Neuronal stem cell (in vitro differentiated cells): ENCODE data around the gene C1RL.

Experiments
- DNase-seq: peaks from one replicate; pipeline ENCODE4 v3.0.0-alpha.2; 2013; ENCODE audit warnings: low spot score
- H2AFZ ChIP-seq: one replicate; pipeline ENCODE4 v1.6.1; 2013; ENCODE audit warnings: mild to moderate bottlenecking, low read length, inconsistent platforms
- H2AK5ac ChIP-seq: 2 replicates; pipeline ENCODE4 v1.6.1; 2013; ENCODE audit warnings: low read depth, mild to moderate bottlenecking, inconsistent platforms, low read length, moderate library complexity, mixed read lengths
- H2BK120ac ChIP-seq: 2 replicates; pipeline ENCODE4 v1.6.1; 2013; ENCODE audit warnings: low read depth, mild to moderate bottlenecking, inconsistent platforms, low read length, moderate library complexity, mixed read lengths
- H2BK12ac ChIP-seq: one replicate; pipeline ENCODE4 v1.6.1; 2013; ENCODE audit warnings: low read length, inconsistent platforms
- H2BK15ac ChIP-seq: 2 replicates; pipeline ENCODE4 v1.6.1; 2013; ENCODE audit warnings: mild to moderate bottlenecking, low read length, inconsistent platforms, mixed read lengths
- H2BK5ac ChIP-seq: one replicate; pipeline ENCODE4 v1.6.1; 2013; ENCODE audit warnings: inconsistent platforms, mild to moderate bottlenecking, low read length, moderate library complexity
- H3K14ac ChIP-seq: one replicate; pipeline ENCODE4 v1.6.1; 2013; ENCODE audit warnings: low read length, inconsistent platforms
- H3K18ac ChIP-seq: 2 replicates; pipeline ENCODE4 v1.6.1; 2013; ENCODE audit warnings: low read length, inconsistent platforms
- H3K23ac ChIP-seq: 2 replicates; pipeline ENCODE4 v1.6.1; 2013; ENCODE audit warnings: low read depth, mild to moderate bottlenecking, mixed read lengths, low read length, inconsistent platforms; ENCODE audit not compliant: poor library complexity
- H3K27ac ChIP-seq: replicated peaks from 3 replicates; pipeline ENCODE4 v1.5.1; 2013; ENCODE audit warnings: low read length, inconsistent platforms
- H3K27me3 ChIP-seq, 3 experiments: 2 replicates each; pipeline ENCODE4 v1.6.1; 2013; ENCODE audit warnings: low read length in 3 of 3, mild to moderate bottlenecking in 2 of 3, inconsistent platforms in 1 of 3, low read depth in 1 of 3, mixed read lengths in 1 of 3, moderate library complexity in 1 of 3; ENCODE audit not compliant: control insufficient read depth in 3 of 3, insufficient read depth in 3 of 3
- H3K36me3 ChIP-seq, 2 donors: replicated peaks in 1 of 2; 2 replicates each; pipeline ENCODE4 v1.6.1; 2013; ENCODE audit warnings: low read length in 2 of 2; ENCODE audit not compliant: control insufficient read depth in 2 of 2, insufficient read depth in 2 of 2
- H3K4ac ChIP-seq: 2 replicates; pipeline ENCODE4 v1.6.1; 2013; ENCODE audit warnings: inconsistent platforms, mild to moderate bottlenecking, low read length, moderate library complexity
- H3K4me1 ChIP-seq, 2 donors: 1 replicate in 1 of 2; 2 replicates in 1 of 2; pipeline ENCODE4 v1.6.1; 2013; ENCODE audit warnings: low read length in 2 of 2, low read depth in 1 of 2; ENCODE audit not compliant: control insufficient read depth in 2 of 2, insufficient read depth in 1 of 2
- H3K4me2 ChIP-seq: one replicate; pipeline ENCODE4 v1.6.1; 2013; ENCODE audit warnings: mild to moderate bottlenecking, low read length, inconsistent platforms; ENCODE audit not compliant: insufficient read depth, poor library complexity, severe bottlenecking
- H3K4me3 ChIP-seq, 2 donors: 2 replicates each; pipeline ENCODE4 v1.5.1; 2013; ENCODE audit warnings: low read length in 2 of 2, mild to moderate bottlenecking in 2 of 2, inconsistent platforms in 1 of 2, moderate library complexity in 1 of 2
- H3K79me1 ChIP-seq: one replicate; pipeline ENCODE4 v1.6.1; 2013; ENCODE audit warnings: low read depth, mild to moderate bottlenecking, inconsistent platforms, low read length, moderate library complexity
- H3K9ac ChIP-seq: one replicate; pipeline ENCODE4 v1.6.1; 2013; ENCODE audit warnings: mild to moderate bottlenecking, low read depth, low read length, inconsistent platforms; ENCODE audit not compliant: poor library complexity
- H3K9me3 ChIP-seq, 2 donors: replicated peaks in 1 of 2; 2 replicates each; pipeline versions ENCODE3 to v1.6.1; 2013; ENCODE audit warnings: low read length in 2 of 2, mild to moderate bottlenecking in 2 of 2, inconsistent platforms in 1 of 2, low read depth in 1 of 2, mixed read lengths in 1 of 2, moderate library complexity in 1 of 2; ENCODE audit not compliant: control insufficient read depth in 2 of 2, insufficient read depth in 1 of 2
- H4K8ac ChIP-seq: one replicate; pipeline ENCODE4 v1.6.1; 2013; ENCODE audit warnings: low read depth, mild to moderate bottlenecking, inconsistent platforms, low read length, moderate library complexity
- H4K91ac ChIP-seq: one replicate; pipeline ENCODE4 v1.6.1; 2013; ENCODE audit warnings: low read length, low read depth, mild to moderate bottlenecking, inconsistent platforms; ENCODE audit not compliant: poor library complexity
- WGBS, 2 donors: extraction: QIAGEN DNeasy Blood & Tissue Kit; methylation state at CpG; one replicate each; pipeline ENCODE4 v1.1.7; 2013; ENCODE audit warnings: missing lambda C conversion rate in 2 of 2, mixed read lengths in 1 of 2; ENCODE audit not compliant: insufficient read length in 2 of 2, insufficient replicate concordance in 1 of 2; ENCODE audit errors: extremely low coverage in 2 of 2; 5-methylcytosine and 5-hydroxymethylcytosine counted together

Gene C1RL

GRCh38 chr12:7137908-7138307 is 28.9 kb upstream of the C1RL start:
- Histone ChIP-seq H3K18ac (no peak overlapping the region), H2BK15ac (no peak overlapping the region), H2BK5ac (no peak overlapping the region), H2AK5ac (no peak overlapping the region), H3K14ac (no peak overlapping the region), H3K4ac (no peak overlapping the region), H4K91ac (no peak overlapping the region), H3K79me1 (no peaks in the 10 kb centered on the region), H3K4me3 (no peak overlapping the region), H3K27ac (no peak overlapping the region), H3K9ac (no peak overlapping the region), H3K4me2 (no peak overlapping the region), H3K4me1 (peaks cover under 1% of the 10 kb centered on the region in 2 donors), H4K8ac (no peak overlapping the region), H2AFZ (no peak overlapping the region), H3K9me3 (no peaks in the 10 kb centered on the region), H3K36me3 (peaks cover 31 to 84% of the 10 kb centered on the region in 2 donors), H3K23ac (no peak overlapping the region), H3K27me3 (no peaks in the 10 kb centered on the region), H2BK120ac (no peak overlapping the region), H2BK12ac (no peak overlapping the region)
- no CpG with 5 or more reads among the region's 4 CpGs for WGBS, 2 donors
- no peak for DNase-seq

GRCh38 chr12:7136676-7137075 is 27.7 kb upstream of the C1RL start:
- Histone ChIP-seq H3K4ac (no peak overlapping the region), H3K36me3 (peaks cover 31 to 74% of the 10 kb centered on the region in 2 donors), H2BK15ac (no peak overlapping the region), H3K9me3 (no peaks in the 10 kb centered on the region), H3K9ac (no peak overlapping the region), H2BK12ac (no peak overlapping the region), H2AFZ (no peak overlapping the region), H3K18ac (no peak overlapping the region), H3K4me2 (no peak overlapping the region), H2AK5ac (no peak overlapping the region), H3K79me1 (no peaks in the 10 kb centered on the region), H3K27ac (no peak overlapping the region), H3K23ac (no peak overlapping the region), H3K4me1 (peaks cover 5 to 13% of the 10 kb centered on the region in 2 donors), H2BK120ac (no peak overlapping the region), H2BK5ac (no peak overlapping the region), H3K14ac (no peak overlapping the region), H3K4me3 (no peak overlapping the region), H3K27me3 (no peaks in the 10 kb centered on the region), H4K91ac (no peak overlapping the region), H4K8ac (no peak overlapping the region)
- WGBS, 2 donors, result no CpG with 5 or more reads among the region's 3 CpGs
- no peak for DNase-seq

GRCh38 chr12:7136071-7136470 is 27.1 kb upstream of the C1RL start:
- no peaks in the 10 kb centered on the region for H3K9me3 ChIP-seq
- H2AK5ac ChIP-seq, result no peak overlapping the region
- no peak for DNase-seq
- no peak overlapping the region for H3K23ac ChIP-seq
- H2BK120ac ChIP-seq, result no peak overlapping the region
- H2BK5ac ChIP-seq, result no peak overlapping the region
- H3K27me3 ChIP-seq, result no peaks in the 10 kb centered on the region
- no peak overlapping the region for H3K9ac ChIP-seq
- H4K8ac ChIP-seq, result no peak overlapping the region
- no peak overlapping the region for H2AFZ ChIP-seq
- peaks cover 29 to 68% of the 10 kb centered on the region in 2 donors for H3K36me3 ChIP-seq
- H2BK15ac ChIP-seq, result no peak overlapping the region
- no peak overlapping the region for H2BK12ac ChIP-seq
- H3K4me3 ChIP-seq, result no peak overlapping the region
- H3K14ac ChIP-seq, result no peak overlapping the region
- H3K4me2 ChIP-seq, result no peak overlapping the region
- no peak overlapping the region for H3K4ac ChIP-seq
- H3K27ac ChIP-seq, result no peak overlapping the region
- WGBS, 2 donors, result no CpG with 5 or more reads among the region's 7 CpGs
- no peaks in the 10 kb centered on the region for H3K79me1 ChIP-seq
- no peak overlapping the region for H4K91ac ChIP-seq
- no peak overlapping the region for H3K18ac ChIP-seq
- peaks cover 8 to 17% of the 10 kb centered on the region in 2 donors for H3K4me1 ChIP-seq

- Histone ChIP-seq H3K36me3 (peaks cover 29 to 59% of the 10 kb centered on the region in 2 donors), H2BK5ac (no peak overlapping the region), H3K4me2 (no peak overlapping the region), H2BK120ac (no peak overlapping the region), H2BK12ac (no peak overlapping the region), H2BK15ac (no peak overlapping the region), H2AK5ac (no peak overlapping the region), H3K27me3 (peaks cover 0 to 4% (median 0%) of the 10 kb centered on the region in 3 experiments), H3K4me1 (peaks cover 9 to 19% of the 10 kb centered on the region in 2 donors), H3K27ac (no peak overlapping the region), H3K9ac (no peak overlapping the region), H3K4ac (no peak overlapping the region), H4K91ac (no peak overlapping the region), H3K18ac (no peak overlapping the region), H3K9me3 (no peaks in the 10 kb centered on the region), H3K4me3 (no peak overlapping the region), H2AFZ (no peak overlapping the region), H3K23ac (no peak overlapping the region), H3K79me1 (no peaks in the 10 kb centered on the region), H3K14ac (no peak overlapping the region), H4K8ac (no peak overlapping the region)
- no peak for DNase-seq
- no CpG with 5 or more reads among the region's 12 CpGs for WGBS, 2 donors
Measured at GRCh38 chr12:7134396-7135166, 25.6 kb upstream of the C1RL start.
